K562 (cell line): ENCODE data around the gene ZNF749. TPM values are rescaled to one million over a fixed set of nuclear protein-coding genes. Genes with fewer than 3 reads are reported as not detected.

Source experiments
- CHD7 ChIP-seq: fragments of 200-600 bp; sonication (generic); IDR thresholded peaks from one replicate; pipeline ENCODE4 v1.6.1; 2012; ENCODE audit warnings: mild to moderate bottlenecking, low read depth, low read length, inconsistent platforms
- SRSF1 ChIP-seq: fragments of 200-400 bp; formaldehyde crosslinking; IDR thresholded peaks from 2 replicates; pipeline ENCODE4 v1.6.1; 2017; ENCODE audit warnings: mild to moderate bottlenecking, low read depth, low read length, moderate library complexity
- ZNF121 ChIP-seq: sonication (generic); formaldehyde crosslinking; conservative IDR thresholded peaks from 2 replicates; pipeline ENCODE4 v1.8.0; 2022; ENCODE audit warnings: missing genetic modification reagents
- ZNF507 ChIP-seq: conservative IDR thresholded peaks from 2 replicates; pipeline ENCODE4 v1.6.1; 2017; ENCODE audit warnings: missing genetic modification characterization, missing compliant biosample characterization
- polyA plus RNA-seq, 8 experiments: library from polyadenylated mRNA; depleted of rRNA in 4 of 8; stranded (reverse) in 5 of 8; unstranded in 3 of 8; fragments of >200 nt; fragmentation: Nextera tagmentation in 2 of 8; fragmentation: Illumina TruSeq in 1 of 8; extraction: Ambion mirVana in 2 of 8; extraction: Trizol in 1 of 8; gene quantifications; 2 replicates each; pipeline versions ENCODE4 v1.2.1 to v1.2.3, GENCODE V29; 2011 to 2014; ENCODE audit warnings: inconsistent platforms in 1 of 8, missing spikeins in 1 of 8
- total RNA-seq, 7 experiments: library from RNA; depleted of rRNA in 6 of 7; stranded (reverse); fragments of >200 nt in 6 of 7; fragmentation: Illumina TruSeq in 2 of 7; extraction: Trizol in 2 of 7; gene quantifications; 2 replicates each; pipeline versions ENCODE4 v1.2.1 to v1.2.3, GENCODE V29; 2011 to 2021; ENCODE audit warnings: low replicate concordance in 1 of 7
- TF ChIP-seq, protein P1 (sequence below), 2 experiments: fragments of 450-650 bp in 1 of 2; sonication (generic) in 1 of 2; formaldehyde crosslinking in 1 of 2; IDR thresholded peaks; 2 replicates each; pipeline versions ENCODE4 v1.7.1 to v1.9.0; 2016 to 2022; ENCODE audit warnings: inconsistent platforms in 1 of 2, mild to moderate bottlenecking in 1 of 2, missing genetic modification reagents in 1 of 2

ZNF749 gene
- total and polyA plus RNA-seq, 9 of the 15 experiments (the other 6 are each of a cell fraction or from before 2014, with no cell fraction given), result 5.3 to 33.2 (median 15.0) TPM

- TF ChIP-seq, protein P1, sequence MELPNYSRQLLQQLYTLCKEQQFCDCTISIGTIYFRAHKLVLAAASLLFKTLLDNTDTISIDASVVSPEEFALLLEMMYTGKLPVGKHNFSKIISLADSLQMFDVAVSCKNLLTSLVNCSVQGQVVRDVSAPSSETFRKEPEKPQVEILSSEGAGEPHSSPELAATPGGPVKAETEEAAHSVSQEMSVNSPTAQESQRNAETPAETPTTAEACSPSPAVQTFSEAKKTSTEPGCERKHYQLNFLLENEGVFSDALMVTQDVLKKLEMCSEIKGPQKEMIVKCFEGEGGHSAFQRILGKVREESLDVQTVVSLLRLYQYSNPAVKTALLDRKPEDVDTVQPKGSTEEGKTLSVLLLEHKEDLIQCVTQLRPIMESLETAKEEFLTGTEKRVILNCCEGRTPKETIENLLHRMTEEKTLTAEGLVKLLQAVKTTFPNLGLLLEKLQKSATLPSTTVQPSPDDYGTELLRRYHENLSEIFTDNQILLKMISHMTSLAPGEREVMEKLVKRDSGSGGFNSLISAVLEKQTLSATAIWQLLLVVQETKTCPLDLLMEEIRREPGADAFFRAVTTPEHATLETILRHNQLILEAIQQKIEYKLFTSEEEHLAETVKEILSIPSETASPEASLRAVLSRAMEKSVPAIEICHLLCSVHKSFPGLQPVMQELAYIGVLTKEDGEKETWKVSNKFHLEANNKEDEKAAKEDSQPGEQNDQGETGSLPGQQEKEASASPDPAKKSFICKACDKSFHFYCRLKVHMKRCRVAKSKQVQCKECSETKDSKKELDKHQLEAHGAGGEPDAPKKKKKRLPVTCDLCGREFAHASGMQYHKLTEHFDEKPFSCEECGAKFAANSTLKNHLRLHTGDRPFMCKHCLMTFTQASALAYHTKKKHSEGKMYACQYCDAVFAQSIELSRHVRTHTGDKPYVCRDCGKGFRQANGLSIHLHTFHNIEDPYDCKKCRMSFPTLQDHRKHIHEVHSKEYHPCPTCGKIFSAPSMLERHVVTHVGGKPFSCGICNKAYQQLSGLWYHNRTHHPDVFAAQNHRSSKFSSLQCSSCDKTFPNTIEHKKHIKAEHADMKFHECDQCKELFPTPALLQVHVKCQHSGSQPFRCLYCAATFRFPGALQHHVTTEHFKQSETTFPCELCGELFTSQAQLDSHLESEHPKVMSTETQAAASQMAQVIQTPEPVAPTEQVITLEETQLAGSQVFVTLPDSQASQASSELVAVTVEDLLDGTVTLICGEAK (IDR thresholded peaks at IDR 0.05), result peak; percentile 90
- TF ChIP-seq, protein P1 (CRISPR knock-in tag; IDR thresholded peaks at IDR 0.05), result no peak
- TF ChIP-seq SRSF1 (peak; percentile 96), CHD7 (no peak), ZNF121 (CRISPR knock-in tag) (no peak), ZNF507 (no peak)
Observed at GRCh38 chr19:57389730-57390598, 45.2 kb upstream of the ZNF749 start, which contains the start of gene ZNF548 (continued).
